GM12865 (cell line): ENCODE measurements around the gene PDE7B.
"Not testable (repeated sequence)": the region's sequence is repeated elsewhere in the genome, so short reads cannot be mapped to it uniquely, and the experiment has no call there.

Experiments used
- DNase-seq: peaks from one replicate; pipeline ENCODE4 v3.0.0; 2010; ENCODE audit warnings: low read depth
- H3K4me3 ChIP-seq: 2 replicates; pipeline ENCODE4 v1.5.1; 2011; ENCODE audit warnings: mild to moderate bottlenecking, low read depth, low read length, control low read depth
- TF ChIP-seq, protein P1 (sequence below): IDR thresholded peaks from 2 replicates; pipeline ENCODE4 v1.5.1; 2011; ENCODE audit warnings: low read length, control low read depth, low read depth, inconsistent platforms; ENCODE audit not compliant: insufficient read depth; ENCODE audit errors: missing control alignments

The PDE7B gene

DNA sequence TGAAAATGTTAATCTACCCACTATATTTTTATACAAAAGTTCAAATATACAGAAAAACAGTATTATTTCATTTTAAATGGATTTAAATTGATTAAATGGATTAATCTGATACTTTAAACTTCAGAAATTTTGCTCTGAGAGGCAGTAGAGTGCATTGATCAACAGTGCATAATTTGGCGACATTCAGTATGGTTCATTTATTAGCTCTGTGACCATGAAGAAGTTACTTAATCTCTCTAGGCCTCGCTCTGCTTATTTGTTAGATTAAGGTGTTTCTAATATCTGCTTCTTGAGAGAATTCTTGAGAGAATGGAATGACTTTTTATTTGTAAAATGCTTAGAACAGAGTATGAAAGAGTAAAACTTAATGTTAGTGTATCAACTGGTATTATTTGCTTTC, 8.9 kb downstream of the PDE7B start:
- TF ChIP-seq, protein P1, sequence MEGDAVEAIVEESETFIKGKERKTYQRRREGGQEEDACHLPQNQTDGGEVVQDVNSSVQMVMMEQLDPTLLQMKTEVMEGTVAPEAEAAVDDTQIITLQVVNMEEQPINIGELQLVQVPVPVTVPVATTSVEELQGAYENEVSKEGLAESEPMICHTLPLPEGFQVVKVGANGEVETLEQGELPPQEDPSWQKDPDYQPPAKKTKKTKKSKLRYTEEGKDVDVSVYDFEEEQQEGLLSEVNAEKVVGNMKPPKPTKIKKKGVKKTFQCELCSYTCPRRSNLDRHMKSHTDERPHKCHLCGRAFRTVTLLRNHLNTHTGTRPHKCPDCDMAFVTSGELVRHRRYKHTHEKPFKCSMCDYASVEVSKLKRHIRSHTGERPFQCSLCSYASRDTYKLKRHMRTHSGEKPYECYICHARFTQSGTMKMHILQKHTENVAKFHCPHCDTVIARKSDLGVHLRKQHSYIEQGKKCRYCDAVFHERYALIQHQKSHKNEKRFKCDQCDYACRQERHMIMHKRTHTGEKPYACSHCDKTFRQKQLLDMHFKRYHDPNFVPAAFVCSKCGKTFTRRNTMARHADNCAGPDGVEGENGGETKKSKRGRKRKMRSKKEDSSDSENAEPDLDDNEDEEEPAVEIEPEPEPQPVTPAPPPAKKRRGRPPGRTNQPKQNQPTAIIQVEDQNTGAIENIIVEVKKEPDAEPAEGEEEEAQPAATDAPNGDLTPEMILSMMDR, result no peak
- H3K4me3 ChIP-seq, result no peak overlapping the region
- no peak for DNase-seq

DNA sequence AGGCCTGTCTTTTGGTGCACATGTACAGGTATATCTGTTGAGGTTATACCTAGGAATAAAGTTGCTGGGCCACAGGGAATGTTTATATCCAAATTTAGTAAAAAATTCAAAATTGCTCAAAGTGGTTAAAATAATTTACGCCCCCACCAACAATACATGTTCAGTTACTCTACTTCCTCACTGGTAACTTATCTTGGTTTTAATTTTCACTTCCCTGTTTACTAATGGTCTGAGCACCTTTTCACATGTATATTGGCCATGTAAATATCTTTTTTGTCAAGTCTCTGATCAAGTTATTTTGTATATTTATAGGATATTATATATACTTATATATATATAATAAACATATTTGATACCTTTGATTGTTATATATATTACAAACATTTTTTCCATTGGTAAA, 9.7 kb downstream of the PDE7B start:
- DNase-seq, result no peak

DNA sequence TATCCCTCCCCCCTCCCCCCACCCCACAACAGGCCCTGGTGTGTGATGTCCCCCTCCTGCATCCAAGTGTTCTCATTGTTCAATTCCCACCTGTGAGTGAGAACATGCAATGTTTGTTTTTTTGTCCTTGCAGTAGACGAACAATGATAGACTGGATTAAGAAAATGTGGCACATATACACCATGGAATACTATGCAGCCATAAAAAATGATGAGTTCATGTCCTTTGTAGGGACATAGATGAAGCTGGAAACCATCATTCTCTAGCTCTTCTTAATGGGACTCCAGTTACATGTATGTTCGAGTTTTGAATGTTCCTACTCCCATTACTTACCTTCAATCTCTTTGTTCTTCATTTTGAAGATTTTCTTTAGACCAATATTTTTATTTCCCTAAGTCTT, 13.4 kb downstream of the PDE7B start:
- H3K4me3 ChIP-seq, DNase-seq: not testable (repeated sequence)

More for the DNA sequence above, 9.7 kb downstream of the PDE7B start:
- TF ChIP-seq, protein P1, result no peak
- H3K4me3 ChIP-seq, result no peak overlapping the region

DNA sequence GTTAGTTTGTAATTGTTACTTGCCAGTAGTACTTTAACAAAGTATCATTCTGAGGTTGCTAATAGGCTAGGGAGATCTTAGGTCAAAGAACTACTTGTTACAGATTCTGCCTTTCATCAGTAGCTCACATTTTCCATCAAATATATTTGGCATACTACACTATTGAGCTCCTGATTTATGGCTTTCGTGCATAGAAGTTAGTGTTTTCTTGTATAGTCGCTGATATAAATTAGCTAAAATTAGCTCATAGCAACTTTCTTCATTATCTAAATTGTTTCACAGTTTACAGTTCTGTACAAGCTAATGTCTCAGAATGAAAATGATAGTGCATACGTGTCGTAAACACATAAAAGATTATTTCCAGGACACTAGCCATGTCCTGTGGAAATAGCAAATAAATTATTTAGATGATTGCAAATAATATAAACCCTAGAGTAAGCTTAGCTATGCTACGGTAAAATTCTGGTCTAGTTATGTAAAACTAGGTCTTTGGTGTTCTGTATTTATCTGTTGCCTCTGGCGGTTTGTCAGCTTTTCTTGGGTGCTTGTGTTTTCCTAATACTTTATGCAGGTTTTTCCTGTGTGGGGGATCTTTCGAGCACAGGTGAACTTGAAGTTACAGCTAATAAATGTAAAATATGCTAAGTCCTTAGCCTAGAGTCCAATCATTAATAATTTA, 15.1 kb downstream of the PDE7B start:
- H3K4me3 ChIP-seq, result no peak overlapping the region
- no peak for DNase-seq
- TF ChIP-seq, protein P1, result no peak

DNA sequence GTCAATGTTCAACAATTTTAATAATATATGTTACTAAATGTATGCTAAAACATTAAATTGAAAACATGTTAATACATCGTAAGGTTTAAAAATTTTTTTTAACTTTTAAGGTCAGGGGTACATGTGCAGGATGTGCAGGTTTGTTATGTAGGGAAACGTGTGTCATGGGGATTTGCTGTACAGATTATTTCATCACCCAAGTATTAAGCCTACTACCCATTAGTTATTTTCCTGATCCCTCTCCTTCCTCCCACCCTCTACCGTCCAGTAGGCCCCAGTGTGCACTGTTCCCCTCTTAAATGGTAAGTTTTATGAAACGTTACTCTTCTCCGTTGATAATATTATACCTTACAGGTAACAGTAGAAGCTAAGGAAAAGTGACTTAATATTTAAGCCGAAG, 15.8 kb downstream of the PDE7B start:
- H3K4me3 ChIP-seq, result no peak overlapping the region
- TF ChIP-seq, protein P1, result no peak
- DNase-seq, result no peak

DNA sequence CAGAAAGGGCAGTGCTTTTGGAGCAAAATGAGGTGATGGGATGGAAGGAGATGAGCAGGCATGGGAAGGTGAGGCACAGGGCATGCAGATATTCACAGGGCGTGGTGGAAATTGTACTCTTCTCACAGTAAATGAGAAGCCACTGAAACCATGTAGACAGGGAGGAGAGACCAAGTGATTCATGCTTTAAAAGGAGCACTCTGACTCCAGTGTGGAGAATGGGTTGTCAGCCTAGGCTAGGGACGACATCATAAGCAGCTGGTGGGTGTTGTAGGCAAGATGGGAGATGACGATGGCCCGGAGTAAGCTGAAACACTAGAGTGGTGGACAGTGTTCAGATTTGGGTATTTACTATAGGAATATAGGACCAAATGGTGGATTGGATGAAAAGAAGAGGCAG, 18.4 kb downstream of the PDE7B start:
- DNase-seq, result no peak
- no peak overlapping the region for H3K4me3 ChIP-seq
- TF ChIP-seq, protein P1, result no peak

DNA sequence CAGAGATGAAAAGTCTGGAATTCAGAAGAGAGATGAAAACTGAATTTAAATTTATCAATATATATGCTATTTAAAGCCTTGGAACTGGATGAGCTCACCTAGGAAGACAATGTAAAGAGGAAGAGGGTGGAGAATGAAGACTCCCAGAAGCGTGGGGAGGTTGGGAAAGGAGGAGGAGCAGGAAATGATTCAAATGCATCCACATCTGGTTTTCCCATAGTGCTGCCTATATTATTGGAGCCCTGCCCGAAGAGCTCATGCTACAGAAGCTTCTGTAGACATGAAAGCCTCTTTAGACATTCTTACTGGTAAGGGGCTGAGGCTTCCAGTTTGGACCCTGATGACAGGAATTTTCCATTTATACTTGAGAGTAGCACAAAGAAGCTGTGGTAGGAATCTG, 19.2 kb downstream of the PDE7B start:
- TF ChIP-seq, protein P1, result no peak
- no peak overlapping the region for H3K4me3 ChIP-seq
- no peak for DNase-seq

DNA sequence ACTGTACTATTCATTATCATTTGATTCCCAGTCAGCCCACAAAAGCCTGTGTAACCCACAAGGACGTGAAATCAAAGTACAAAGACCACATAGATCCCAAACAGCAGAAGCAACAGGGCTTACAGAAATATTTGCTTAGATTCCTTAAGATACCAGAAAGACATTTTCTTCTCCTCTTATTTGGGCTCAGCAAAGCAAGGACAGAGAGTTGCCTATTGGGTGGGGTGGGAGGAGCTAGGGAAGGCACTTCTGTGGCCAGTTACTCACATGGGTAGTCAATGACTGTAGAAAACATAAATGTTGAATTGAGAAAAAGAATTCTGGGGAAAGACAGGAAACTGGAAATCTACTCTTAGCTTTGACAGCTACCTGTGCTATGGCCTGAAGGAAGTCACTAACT, 19.8 kb downstream of the PDE7B start:
- no peak for DNase-seq
- TF ChIP-seq, protein P1, result no peak
- no peak overlapping the region for H3K4me3 ChIP-seq
